GM18907 (cell line): Measurements from ENCODE around the gene ARHGEF10L.

Experiments used
- ATAC-seq: cut with Tn5 transposase; IDR thresholded peaks from one replicate; pipeline ENCODE4 v1.9.1; 2021; ENCODE audit warnings: mild to moderate bottlenecking, moderate library complexity; ENCODE audit not compliant: unreplicated experiment

ARHGEF10L gene

DNA sequence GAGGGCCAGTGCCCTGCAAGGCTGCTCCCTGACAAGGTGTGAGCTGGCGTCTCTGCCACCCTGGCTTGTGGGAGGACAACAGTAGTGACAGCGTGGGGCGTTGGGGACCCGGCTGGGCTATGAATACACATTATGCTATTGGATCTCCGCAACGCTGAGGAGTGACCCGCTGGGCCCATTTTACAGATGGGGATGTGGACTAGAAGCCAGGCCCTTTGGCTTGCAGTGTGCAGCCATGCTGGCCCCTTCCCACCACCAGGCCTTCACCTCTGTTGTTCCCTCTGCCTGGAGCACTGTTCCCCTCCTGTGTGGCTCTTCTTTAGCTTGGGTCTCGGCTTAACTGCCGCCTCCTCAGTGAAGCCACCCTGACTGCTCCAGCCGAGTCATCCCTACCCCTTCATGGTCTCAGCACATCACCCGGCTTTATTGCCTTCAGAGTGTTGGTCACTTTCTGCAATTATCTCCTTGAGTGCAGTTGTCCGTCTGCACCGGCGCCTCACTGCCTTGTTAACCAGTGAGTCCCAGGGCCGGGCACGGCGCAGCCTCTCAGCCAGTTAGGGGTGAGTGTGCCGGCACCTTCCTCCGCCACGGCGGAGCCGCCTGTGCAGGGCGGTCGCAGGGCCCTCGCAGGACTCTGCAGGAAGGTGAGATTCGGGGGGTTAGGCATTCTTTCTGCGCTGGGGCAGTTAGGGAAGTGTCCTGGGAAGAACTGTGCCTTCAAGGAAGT is 131.3 kb downstream of the ARHGEF10L start:
- ATAC-seq = no peak

GRCh38 chr1:17671314-17671705 is 131.8 kb downstream of the ARHGEF10L start:
- no peak for ATAC-seq

- ATAC-seq = no peak
Observed at GRCh38 chr1:17671741-17672140, 132.2 kb downstream of the ARHGEF10L start.

GRCh38 chr1:17672226-17672625 is 132.7 kb downstream of the ARHGEF10L start:
- no peak for ATAC-seq

DNA sequence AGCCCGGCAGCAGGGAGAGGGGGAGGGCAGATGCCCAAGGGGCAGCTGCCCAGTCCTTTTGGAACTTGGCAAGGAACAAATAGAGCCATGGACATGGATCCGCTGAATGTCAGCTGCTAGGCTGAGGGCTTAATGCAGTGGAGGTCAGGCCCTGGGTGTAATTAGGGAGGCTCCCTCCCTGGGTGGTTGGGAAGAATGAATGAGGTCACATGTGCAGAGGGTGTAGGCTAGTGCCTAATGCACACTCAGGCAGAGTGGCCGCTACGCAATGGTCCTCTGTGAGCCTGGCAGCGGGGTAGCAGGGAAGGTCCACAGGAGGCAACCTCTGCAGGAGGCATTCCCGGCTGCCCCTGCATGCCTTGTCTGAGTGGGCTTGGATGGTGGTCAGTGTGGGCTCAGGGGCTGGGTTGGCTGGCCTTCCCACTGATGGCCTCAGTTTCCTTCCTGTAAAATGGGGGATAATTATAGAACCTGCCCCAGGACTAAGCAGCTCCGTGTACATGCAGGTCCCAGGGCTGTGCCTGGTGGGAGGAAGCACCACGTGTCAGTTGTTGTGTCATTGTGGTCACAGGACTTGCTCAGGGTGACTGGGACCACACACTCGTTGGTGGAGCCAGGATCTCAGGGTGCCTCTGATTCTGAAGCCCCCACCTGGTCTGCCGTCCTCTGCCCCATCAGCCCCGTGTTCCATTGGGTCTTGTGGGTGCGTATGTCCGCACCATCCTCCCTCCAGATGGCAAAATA is 134.0 kb downstream of the ARHGEF10L start:
- ATAC-seq = no peak

- no peak for ATAC-seq
Observed at GRCh38 chr1:17674726-17675500, 135.4 kb downstream of the ARHGEF10L start.

GRCh38 chr1:17675744-17676143 is 136.2 kb downstream of the ARHGEF10L start:
- no peak for ATAC-seq

GRCh38 chr1:17676387-17677060 is 137.0 kb downstream of the ARHGEF10L start:
- no peak for ATAC-seq

DNA sequence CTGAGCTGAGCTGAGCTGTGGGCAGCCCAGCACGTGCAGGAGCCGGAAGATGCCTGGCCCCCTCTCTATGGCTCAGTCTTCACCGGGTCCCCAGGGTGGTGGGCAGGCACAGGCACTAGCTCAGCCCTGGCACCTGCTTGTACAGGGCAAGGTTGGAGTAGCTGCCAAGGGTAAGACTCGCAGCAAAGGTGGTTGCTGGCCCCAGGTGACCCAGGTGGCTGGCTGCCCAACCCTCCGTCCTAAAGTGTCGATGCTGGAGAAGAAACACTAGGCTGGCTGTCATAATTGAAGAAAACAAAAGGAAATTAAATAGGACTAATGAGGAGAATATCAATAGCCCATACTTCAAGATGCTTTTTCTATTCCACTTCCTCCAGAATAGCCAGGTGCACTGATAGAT is 138.5 kb downstream of the ARHGEF10L start:
- ATAC-seq = no peak

DNA sequence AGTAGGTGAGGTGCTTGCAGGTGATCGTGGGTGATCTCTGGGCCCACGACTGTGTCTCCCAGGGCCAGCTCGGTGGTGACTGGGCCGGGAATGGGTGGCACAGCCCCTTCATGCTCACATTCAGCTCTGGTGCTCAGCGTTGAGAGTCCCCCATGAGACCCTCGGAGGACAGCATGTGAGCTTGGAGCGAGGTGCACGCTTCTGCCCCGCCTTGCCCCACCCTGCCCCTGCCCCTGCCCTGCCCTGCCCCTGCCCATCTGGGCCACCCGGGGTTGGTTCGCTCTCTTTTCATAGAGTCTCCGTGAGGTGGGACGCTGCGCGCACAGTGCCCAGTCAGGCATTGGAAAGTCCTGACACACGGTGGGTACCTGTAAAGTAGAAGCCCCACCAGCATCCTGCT is 140.4 kb downstream of the ARHGEF10L start:
- no peak for ATAC-seq

- ATAC-seq = no peak
Observed at GRCh38 chr1:17680308-17680707, 140.8 kb downstream of the ARHGEF10L start.

DNA sequence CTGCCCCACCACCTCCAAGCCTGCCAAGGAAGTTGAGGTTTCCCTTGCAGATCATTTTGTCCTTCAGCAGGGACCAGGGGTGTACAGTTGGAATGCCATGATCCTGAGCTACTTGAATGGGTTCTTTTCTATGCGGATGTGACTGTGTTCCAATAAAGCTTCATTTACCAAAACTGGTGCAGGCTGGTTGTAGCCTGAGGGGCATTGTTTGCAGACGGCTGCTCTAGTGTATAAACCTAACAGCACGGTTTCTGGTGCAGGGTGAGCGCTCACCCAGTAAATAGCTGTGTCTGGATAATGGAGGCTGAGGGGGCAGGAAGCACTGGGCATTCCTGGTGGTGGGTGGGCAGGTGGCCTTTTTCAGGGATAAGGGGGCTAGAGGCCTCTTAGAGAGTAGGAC is 142.9 kb downstream of the ARHGEF10L start:
- ATAC-seq = no peak

DNA sequence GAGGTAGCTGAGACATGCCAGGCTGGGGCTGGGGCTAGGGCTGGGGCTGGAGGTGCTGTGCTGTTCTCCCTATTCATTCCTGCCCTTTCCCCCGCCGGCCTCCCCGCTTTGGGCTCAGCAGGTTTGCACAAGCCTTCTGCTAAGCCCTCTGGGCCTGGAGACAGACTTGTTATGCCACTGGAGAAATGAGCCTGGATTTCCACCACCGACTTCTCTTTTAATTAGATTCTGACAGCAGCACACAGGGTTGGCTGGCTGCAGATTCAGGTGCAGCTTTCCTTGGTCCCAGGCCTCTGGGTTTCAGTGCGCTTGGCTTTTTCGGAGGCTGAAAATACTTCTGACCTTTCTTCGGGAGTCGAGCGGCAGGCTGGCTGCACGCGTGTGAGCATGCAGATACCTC is 144.1 kb downstream of the ARHGEF10L start:
- no peak for ATAC-seq

GRCh38 chr1:17684810-17685209 is 145.3 kb downstream of the ARHGEF10L start:
- no peak for ATAC-seq

GRCh38 chr1:17686258-17686657 is 146.8 kb downstream of the ARHGEF10L start:
- ATAC-seq = no peak

DNA sequence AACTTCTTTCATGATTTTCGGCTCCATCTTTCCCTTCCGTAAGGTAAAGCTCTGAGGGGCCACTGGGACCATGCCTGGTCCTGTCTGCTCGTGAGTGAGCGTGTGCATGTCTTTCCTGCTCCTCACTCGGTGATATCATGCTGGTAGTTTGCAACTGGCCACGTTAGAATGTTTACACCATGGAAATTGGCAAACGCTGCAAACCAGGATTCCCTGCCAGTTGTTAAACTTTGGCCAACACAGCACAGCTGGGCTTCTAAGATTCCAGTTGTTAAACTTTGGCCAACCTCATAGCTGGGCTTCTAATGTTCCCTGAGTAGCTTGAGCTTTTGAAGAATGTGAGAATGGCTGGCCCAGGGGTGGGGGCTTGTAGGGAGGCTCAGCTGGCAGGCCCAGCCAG is 147.6 kb downstream of the ARHGEF10L start:
- ATAC-seq = no peak

GRCh38 chr1:17688217-17688810 is 148.8 kb downstream of the ARHGEF10L start:
- ATAC-seq = no peak

GRCh38 chr1:17689011-17689410 is 149.5 kb downstream of the ARHGEF10L start:
- ATAC-seq = no peak

DNA sequence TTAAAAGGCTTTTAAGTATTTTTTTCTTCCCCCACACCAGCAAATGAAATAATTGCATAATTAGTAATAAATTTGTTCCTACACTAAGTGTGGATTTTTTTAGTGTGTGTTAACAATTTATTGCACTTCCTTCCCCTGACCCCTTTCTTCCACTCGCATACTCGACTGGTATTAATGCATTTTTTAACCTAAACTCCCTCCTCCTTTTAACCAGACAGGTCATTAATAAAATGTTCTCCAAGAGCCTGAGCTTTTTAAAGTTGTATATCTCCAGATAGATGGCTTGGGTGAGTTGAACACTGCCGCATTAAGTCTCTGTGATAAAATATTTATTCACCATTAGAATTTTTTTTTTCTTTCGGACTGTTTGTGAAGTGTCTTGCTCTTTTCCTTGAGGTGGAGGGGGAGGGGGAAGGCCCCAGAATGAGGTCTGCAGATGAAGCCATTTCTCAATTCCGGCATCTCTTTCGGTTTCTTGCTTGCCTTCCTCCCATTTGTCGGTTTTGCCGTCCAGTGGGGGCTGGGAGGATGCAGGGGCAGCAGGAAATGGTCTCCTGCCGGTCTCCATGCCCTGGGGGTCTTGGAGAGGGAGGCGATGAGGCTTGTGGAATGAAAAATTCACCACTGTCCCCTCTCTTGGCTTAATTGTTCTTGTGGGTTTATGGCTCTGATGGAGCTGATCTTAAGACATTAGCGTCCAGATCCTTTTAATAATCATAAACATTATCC is 151.6 kb downstream of the ARHGEF10L start:
- ATAC-seq = no peak

DNA sequence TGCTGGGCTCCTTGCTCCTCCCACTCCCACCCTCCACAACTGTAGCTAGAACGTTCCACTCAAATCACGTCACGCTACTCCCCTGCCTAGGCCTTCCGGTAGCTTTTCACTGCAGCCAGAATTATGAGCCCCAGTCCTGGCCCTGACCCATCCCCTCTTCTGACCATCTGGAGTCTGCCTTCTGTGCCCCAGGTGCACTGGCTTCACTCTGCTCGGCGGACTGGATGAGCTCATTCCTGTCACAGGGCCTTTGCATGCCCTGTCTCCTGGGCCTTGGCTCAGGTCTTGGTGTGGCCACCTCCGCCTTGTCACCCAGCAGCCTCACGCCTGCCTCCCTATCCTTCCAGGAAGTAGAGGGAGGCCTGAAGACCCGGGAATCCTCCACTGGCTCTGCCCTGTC is 153.1 kb downstream of the ARHGEF10L start:
- no peak for ATAC-seq
